Endometrium (tissue), 2 donors: ENCODE measurements around the gene BCAS3.

Experiments
- FAIRE-seq: peaks from 2 replicates; lab custom pipeline; 2012; peaks lifted over from hg19 to GRCh38; lab: Jason Lieb, UNC
- donor health status: control.
- donor health status: control.

The BCAS3 gene

GRCh38 chr17:61160789-61161445, 483.3 kb downstream of the BCAS3 start:
- no peak for FAIRE-seq

- no peak for FAIRE-seq
Measured at GRCh38 chr17:61161615-61162134, 484.0 kb downstream of the BCAS3 start.

- no peak for FAIRE-seq
Measured at GRCh38 chr17:61164517-61164916, 486.9 kb downstream of the BCAS3 start.

- no peak for FAIRE-seq
Measured at GRCh38 chr17:61167075-61167474, 489.4 kb downstream of the BCAS3 start.

- no peak for FAIRE-seq
Measured at GRCh38 chr17:61168506-61168905, 490.9 kb downstream of the BCAS3 start.

- FAIRE-seq: no peak
Measured at GRCh38 chr17:61174310-61174709, 496.7 kb downstream of the BCAS3 start.

- no peak for FAIRE-seq
Measured at GRCh38 chr17:61175298-61176142, 497.9 kb downstream of the BCAS3 start.

GRCh38 chr17:61177351-61177750, 499.7 kb downstream of the BCAS3 start:
- FAIRE-seq: no peak

GRCh38 chr17:61178284-61178683, 500.6 kb downstream of the BCAS3 start:
- FAIRE-seq: no peak

- FAIRE-seq: no peak
Measured at GRCh38 chr17:61179380-61179806, 501.7 kb downstream of the BCAS3 start.

GRCh38 chr17:61183793-61184192, 506.1 kb downstream of the BCAS3 start:
- no peak for FAIRE-seq

GRCh38 chr17:61185385-61185784, 507.7 kb downstream of the BCAS3 start:
- FAIRE-seq: no peak

- no peak for FAIRE-seq
Measured at GRCh38 chr17:61187038-61187437, 509.4 kb downstream of the BCAS3 start.

GRCh38 chr17:61188081-61188480, 510.4 kb downstream of the BCAS3 start:
- FAIRE-seq: no peak

GRCh38 chr17:61189968-61190367, 512.3 kb downstream of the BCAS3 start:
- FAIRE-seq: no peak

- FAIRE-seq: no peak
Measured at GRCh38 chr17:61196302-61196704, 518.7 kb downstream of the BCAS3 start.

- FAIRE-seq: no peak
Measured at GRCh38 chr17:61196799-61197198, 519.1 kb downstream of the BCAS3 start.

GRCh38 chr17:61199431-61200338, 522.0 kb downstream of the BCAS3 start:
- no peak for FAIRE-seq

GRCh38 chr17:61200339-61200715, 522.7 kb downstream of the BCAS3 start:
- FAIRE-seq: no peak

- no peak for FAIRE-seq
Measured at GRCh38 chr17:61201211-61201610, 523.6 kb downstream of the BCAS3 start.

GRCh38 chr17:61202564-61202963, 524.9 kb downstream of the BCAS3 start:
- FAIRE-seq: no peak

GRCh38 chr17:61203671-61204131, 526.0 kb downstream of the BCAS3 start:
- FAIRE-seq: peak; percentile 84
